ENCODE measurements around the gene ZNF578.
"Not testable (repeated sequence)": the region's sequence is repeated elsewhere in the genome, so short reads cannot be mapped to it uniquely, and the experiment has no call there.

ZNF578 gene

DNA sequence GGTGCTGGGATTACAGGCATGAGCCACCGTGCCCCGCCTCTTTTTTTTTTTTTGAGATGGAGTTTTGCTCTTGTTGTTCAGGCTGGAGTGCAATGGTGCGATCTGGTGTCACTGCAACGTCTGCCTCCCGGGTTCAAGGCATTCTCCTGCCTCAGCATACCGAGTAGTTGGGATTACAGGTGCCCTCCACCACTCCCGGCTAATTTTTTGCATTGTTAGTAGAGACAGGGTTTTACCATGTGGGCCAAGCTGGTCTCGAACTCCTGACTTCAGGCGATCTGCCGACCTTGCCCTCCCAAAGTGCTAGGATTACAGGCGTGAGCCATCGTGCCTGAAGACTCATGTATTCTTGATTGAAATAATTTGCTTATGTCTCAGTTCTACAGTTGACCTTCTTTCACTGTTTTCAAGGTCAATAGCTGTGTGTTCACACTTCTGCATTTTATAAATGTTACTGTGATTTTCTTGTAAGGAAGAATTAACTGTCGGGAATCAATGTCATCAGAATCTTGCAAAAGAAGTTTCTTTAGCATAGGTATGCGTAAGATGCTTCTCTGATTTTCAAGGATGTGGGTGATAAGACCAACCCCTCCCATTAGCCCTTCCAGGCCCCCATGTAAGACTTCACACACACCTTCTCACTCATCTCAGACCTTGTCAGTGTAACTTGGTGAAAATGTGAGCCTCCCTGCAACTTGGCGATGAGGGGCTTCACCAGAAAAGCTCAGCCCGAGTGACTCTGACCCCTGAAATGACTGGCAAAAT is 104.1 kb downstream of the ZNF578 start:
- no peak for DNase-seq (ENCODE audit: low read depth in 2 of 2, low spot score in 1 of 2)

DNA sequence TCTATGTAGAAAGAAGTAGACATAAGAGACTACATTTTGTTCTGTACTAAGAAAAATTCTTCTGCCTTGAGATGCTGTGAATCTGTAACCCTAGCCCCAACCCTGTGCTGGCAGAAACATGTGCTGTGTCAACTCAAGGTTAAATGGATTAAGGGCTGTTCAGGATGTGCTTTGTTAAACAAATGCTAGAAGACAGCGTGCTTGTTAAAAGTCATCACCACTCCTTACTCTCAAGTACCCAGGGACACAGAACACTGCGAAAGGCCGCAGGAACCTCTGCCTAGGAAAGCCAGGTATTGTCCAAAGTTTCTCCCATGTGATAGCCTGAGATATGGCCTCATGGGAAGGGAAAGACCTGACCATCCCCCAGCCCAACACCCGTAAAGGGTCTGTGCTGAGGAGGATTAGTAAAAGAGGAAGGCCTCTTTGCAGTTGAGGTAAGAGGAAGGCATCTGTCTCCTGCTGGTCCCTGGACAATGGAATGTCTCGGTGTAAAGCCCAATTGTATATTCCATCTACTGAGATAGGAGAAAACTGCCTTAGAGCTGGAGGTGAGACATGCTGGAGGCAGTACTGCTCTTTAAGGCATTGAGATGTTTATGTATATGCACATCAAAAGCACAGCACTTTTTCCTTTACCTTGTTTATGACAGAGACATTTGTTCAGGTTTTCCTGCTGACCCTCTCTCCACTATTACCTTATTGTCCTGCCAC is 105.5 kb downstream of the ZNF578 start:
- not testable (repeated sequence) for DNase-seq (ENCODE audit: low read depth in 2 of 2, low spot score in 1 of 2)

- DNase-seq (ENCODE audit: low read depth in 2 of 2, low spot score in 1 of 2) = not testable (repeated sequence)
Measured at GRCh38 chr19:52561611-52562010, 108.3 kb downstream of the ZNF578 start.

Data from stimulated activated CD8-positive, alpha-beta memory T cell treated with anti-CD3 and anti-CD28 coated beads, Interleukin-4, amount 100 ng/mL, for 1 hour (primary cell).